Peyer's patch (tissue), 4 donors: Measurements from ENCODE around the gene AK4.
"Not testable (repeated sequence)": the region's sequence is repeated elsewhere in the genome, so short reads cannot be mapped to it uniquely, and the experiment has no call there.

Experiments
- CTCF ChIP-seq, 6 experiments: fragments of 450-650 bp in 4 of 6; fragments of 200-600 bp in 2 of 6; sonication (generic) in 1 of 6; IDR thresholded peaks; one replicate each; pipeline ENCODE4 v1.5.1; 2017 to 2019; ENCODE audit warnings: antibody characterized with exemption in 6 of 6, mild to moderate bottlenecking in 3 of 6, moderate library complexity in 1 of 6
- POLR2A ChIP-seq, 2 donors: fragments of 450-650 bp; IDR thresholded peaks; one replicate each; pipeline ENCODE4 v1.5.1; 2017; ENCODE audit warnings: antibody characterized with exemption in 2 of 2, mild to moderate bottlenecking in 2 of 2, moderate library complexity in 2 of 2

- not testable (repeated sequence) for TF ChIP-seq CTCF, POLR2A (IDR thresholded peaks at IDR 0.05)
Observed at GRCh38 chr1:65148178-65148547, at the start of gene AK4.
